HepG2 (cell line): ENCODE results near the gene MCEE. TPM values are rescaled to one million over a fixed set of nuclear protein-coding genes. Genes with fewer than 3 reads are reported as not detected.
A peak's percentile ranks its signal among the peaks of the same experiment; 100 is the strongest.

Source experiments
- ATF2 ChIP-seq: sonication (generic); formaldehyde crosslinking; IDR thresholded peaks from 2 replicates; pipeline ENCODE4 v1.4.0; 2020; ENCODE audit warnings: missing genetic modification reagents
- CBX5 ChIP-seq: sonication (generic); formaldehyde crosslinking; IDR thresholded peaks from 2 replicates; pipeline ENCODE4 v1.4.0; 2020; ENCODE audit warnings: missing genetic modification reagents, borderline replicate concordance
- CHD4 ChIP-seq: fragments of 200-600 bp; sonication (generic); IDR thresholded peaks from 2 replicates; pipeline ENCODE4 v1.7.0; 2017; ENCODE audit warnings: mild to moderate bottlenecking, low read length, borderline replicate concordance
- DBP ChIP-seq: sonication (generic); formaldehyde crosslinking; IDR thresholded peaks from 2 replicates; pipeline ENCODE4 v1.4.0; 2020; ENCODE audit warnings: missing genetic modification reagents; ENCODE audit errors: not compliant biosample characterization
- EHMT2 ChIP-seq: fragments of 200-600 bp; sonication (generic); IDR thresholded peaks from 2 replicates; pipeline ENCODE4 v1.7.0; 2017; ENCODE audit warnings: antibody characterized with exemption, low read depth, low read length, borderline replicate concordance
- MATR3 ChIP-seq: sonication (generic); formaldehyde crosslinking; IDR thresholded peaks from 2 replicates; pipeline ENCODE4 v1.4.0; 2020; ENCODE audit warnings: missing genetic modification reagents
- MED13 ChIP-seq: sonication (generic); formaldehyde crosslinking; IDR thresholded peaks from 2 replicates; pipeline ENCODE4 v1.5.0; 2020; ENCODE audit warnings: missing genetic modification reagents
- NR2F2 ChIP-seq: IDR thresholded peaks from 2 replicates; pipeline ENCODE4 v1.6.1; 2012; ENCODE audit warnings: low read depth, inconsistent platforms, borderline replicate concordance
- RFXANK ChIP-seq: IDR thresholded peaks from 2 replicates; pipeline ENCODE4 v1.6.1; 2016
- TCF7L2 ChIP-seq: IDR thresholded peaks from 2 replicates; pipeline ENCODE4 v1.6.1; 2011; ENCODE audit warnings: mild to moderate bottlenecking, low read depth, low read length, moderate library complexity
- TRAFD1 ChIP-seq: sonication (generic); formaldehyde crosslinking; IDR thresholded peaks from 2 replicates; pipeline ENCODE4 v1.5.1; 2020; ENCODE audit warnings: missing genetic modification reagents, mild to moderate bottlenecking, borderline replicate concordance
- U2AF2 ChIP-seq: fragments of 200-400 bp; formaldehyde crosslinking; IDR thresholded peaks from 2 replicates; pipeline ENCODE4 v1.6.1; 2017; ENCODE audit warnings: low read depth, mild to moderate bottlenecking, low read length
- ZBTB38 ChIP-seq: sonication (generic); formaldehyde crosslinking; IDR thresholded peaks from 2 replicates; pipeline ENCODE4 v1.5.1; 2020; ENCODE audit warnings: mild to moderate bottlenecking, missing genetic modification reagents
- ZNF121 ChIP-seq: sonication (generic); formaldehyde crosslinking; IDR thresholded peaks from 2 replicates; pipeline ENCODE4 v1.5.0; 2020; ENCODE audit warnings: mild to moderate bottlenecking, missing genetic modification reagents
- ZNF407 ChIP-seq: sonication (generic); formaldehyde crosslinking; IDR thresholded peaks from one replicate; pipeline ENCODE4 v1.5.1; 2020; ENCODE audit warnings: mild to moderate bottlenecking, missing genetic modification reagents; ENCODE audit errors: not compliant biosample characterization
- ZNF549 ChIP-seq: sonication (generic); formaldehyde crosslinking; IDR thresholded peaks from 2 replicates; pipeline ENCODE4 v1.5.0; 2020; ENCODE audit warnings: missing genetic modification reagents
- ZNF607 ChIP-seq: sonication (generic); formaldehyde crosslinking; IDR thresholded peaks from 2 replicates; pipeline ENCODE4 v1.5.1; 2020; ENCODE audit warnings: missing genetic modification reagents, mild to moderate bottlenecking, borderline replicate concordance
- ZNF720 ChIP-seq: sonication (generic); formaldehyde crosslinking; IDR thresholded peaks from 2 replicates; pipeline ENCODE4 v1.4.0; 2020; ENCODE audit warnings: missing genetic modification reagents
- ZNF780A ChIP-seq: sonication (generic); formaldehyde crosslinking; IDR thresholded peaks from 2 replicates; pipeline ENCODE4 v1.8.0; 2022; ENCODE audit warnings: mild to moderate bottlenecking, missing genetic modification reagents, moderate library complexity
- ZSCAN9 ChIP-seq: IDR thresholded peaks from 2 replicates; pipeline ENCODE4 v1.6.1; 2016; ENCODE audit warnings: borderline replicate concordance
- polyA plus RNA-seq, 8 experiments: library from polyadenylated mRNA; depleted of rRNA in 3 of 8; stranded (reverse) in 7 of 8; unstranded in 1 of 8; fragments of >200 nt; fragmentation: Illumina TruSeq in 4 of 8; extraction: Trizol in 4 of 8; gene quantifications; 2 replicates each; pipeline versions ENCODE4 v1.2.1 to v1.2.3, GENCODE V29; 2011 to 2016; ENCODE audit warnings: low read depth in 4 of 8, missing spikeins in 1 of 8, mixed read lengths in 1 of 8; ENCODE audit not compliant: insufficient read depth in 1 of 8
- total RNA-seq, 5 experiments: library from RNA; depleted of rRNA; stranded (reverse); fragments of >200 nt; fragmentation: Illumina TruSeq; extraction: Trizol; gene quantifications; 2 replicates each; pipeline ENCODE4 v1.2.3, GENCODE V29; 2016; ENCODE audit warnings: low read depth in 1 of 5

The MCEE gene
- total and polyA plus RNA-seq, 2 of the 13 experiments (the other 11 are each of a cell fraction or from before 2014, with no cell fraction given), result 32.0 to 66.9 TPM

- TF ChIP-seq TRAFD1 (CRISPR knock-in tag), result no peak
- no peak for TF ChIP-seq ZNF549 (CRISPR knock-in tag)
- no peak for TF ChIP-seq RFXANK
- no peak for TF ChIP-seq ZNF407 (CRISPR knock-in tag)
- TF ChIP-seq DBP, result no peak
- no peak for TF ChIP-seq NR2F2
- TF ChIP-seq ZBTB38, result no peak
- TF ChIP-seq EHMT2, result no peak
- TF ChIP-seq ZNF720, result no peak
- TF ChIP-seq MATR3 (CRISPR knock-in tag), result no peak
- no peak for TF ChIP-seq ATF2
- no peak for TF ChIP-seq ZNF780A (CRISPR knock-in tag)
- no peak for TF ChIP-seq U2AF2
- peak; percentile 46; the same call in 1 of the 2 replicates for TF ChIP-seq CHD4
- no peak for TF ChIP-seq TCF7L2
- no peak for TF ChIP-seq CBX5 (CRISPR knock-in tag)
- peak; percentile 85 for TF ChIP-seq ZNF121 (CRISPR knock-in tag)
- TF ChIP-seq MED13 (CRISPR knock-in tag), result 0 out of 2 replicates have a peak, but pooled peaks have one; percentile 28
- TF ChIP-seq ZSCAN9 (CRISPR knock-in tag), result no peak
- TF ChIP-seq ZNF607 (CRISPR knock-in tag), result no peak
Measured at GRCh38 chr2:71136174-71136573, 6.1 kb upstream of the MCEE start (continued).
